Chondrocyte (in vitro differentiated cells): ENCODE results near the gene HES2. TPM values are rescaled to one million over a fixed set of nuclear protein-coding genes. Genes with fewer than 3 reads are reported as not detected.

Source experiments
- DNase-seq: peaks from one replicate; pipeline ENCODE4 v3.0.0; 2021; ENCODE audit warnings: mixed read lengths, low spot score
- H3K27ac Mint-ChIP-seq: one replicate; pipeline ENCODE4 v1.8.0; 2021; ENCODE audit warnings: mild to moderate bottlenecking, moderate library complexity, mixed read lengths; ENCODE audit not compliant: unreplicated experiment
- H3K27me3 Mint-ChIP-seq: 2 replicates; pipeline ENCODE4 v1.8.0; 2021; ENCODE audit warnings: low read depth, mixed read lengths
- H3K36me3 Mint-ChIP-seq: 2 replicates; pipeline ENCODE4 v1.8.0; 2021; ENCODE audit warnings: low read depth, mixed read lengths
- H3K4me1 Mint-ChIP-seq: 2 replicates; pipeline ENCODE4 v1.8.0; 2021; ENCODE audit warnings: low read depth, mild to moderate bottlenecking, mixed read lengths
- H3K4me3 Mint-ChIP-seq: one replicate; pipeline ENCODE4 v1.8.0; 2021; ENCODE audit warnings: mild to moderate bottlenecking, moderate library complexity, mixed read lengths; ENCODE audit not compliant: unreplicated experiment
- H3K9me3 Mint-ChIP-seq: 2 replicates; pipeline ENCODE4 v1.8.0; 2021; ENCODE audit warnings: low read depth, mixed read lengths
- CTCF ChIP-seq: fragments of 200-600 bp; sonication (generic); IDR thresholded peaks from 2 replicates; pipeline ENCODE4 v1.5.0; 2021; ENCODE audit warnings: antibody characterized with exemption, mild to moderate bottlenecking, moderate library complexity
- total RNA-seq: library from RNA; stranded (reverse); gene quantifications from 3 replicates; pipeline ENCODE4 v1.2.1, GENCODE V29; 2021

The HES2 gene
- total RNA-seq, 1 donor from 2014 or later, result 0.15 TPM

GRCh38 chr1:6466751-6467150, 47.0 kb upstream of the HES2 start:
- no peaks in the 10 kb centered on the region for H3K4me1 Mint-ChIP-seq
- no peak overlapping the region for H3K4me3 Mint-ChIP-seq
- no peaks in the 10 kb centered on the region for H3K9me3 Mint-ChIP-seq
- no peak overlapping the region for H3K27ac Mint-ChIP-seq
- DNase-seq, result no peak
- H3K27me3 Mint-ChIP-seq, result no peaks in the 10 kb centered on the region
- peaks cover 28% of the 10 kb centered on the region for H3K36me3 Mint-ChIP-seq
- TF ChIP-seq CTCF, result no peak

- H3K36me3 Mint-ChIP-seq, result peaks cover 30% of the 10 kb centered on the region
- H3K9me3 Mint-ChIP-seq, result no peaks in the 10 kb centered on the region
Observed at GRCh38 chr1:6466023-6466422, 46.3 kb upstream of the HES2 start, which contains the start of gene TNFRSF25. TNFRSF25 (minus strand) TSS chr1:6466173; CDS start chr1:6466107, 66 bp downstream.

GRCh38 chr1:6465461-6466005, 45.8 kb upstream of the HES2 start:
- peaks cover 32% of the 10 kb centered on the region for H3K36me3 Mint-ChIP-seq

More at GRCh38 chr1:6466023-6466422, 46.3 kb upstream of the HES2 start, which contains the start of gene TNFRSF25:
- Mint-ChIP-seq H3K4me1 (no peaks in the 10 kb centered on the region), H3K4me3 (no peak within 1 kb of the TSS), H3K27me3 (no peaks in the 10 kb centered on the region), H3K27ac (no peak within 1 kb of the TSS)
- no peak for DNase-seq
- TF ChIP-seq CTCF, result no peak

GRCh38 chr1:6464915-6465314, 45.2 kb upstream of the HES2 start:
- Mint-ChIP-seq H3K4me1 (no peaks in the 10 kb centered on the region), H3K27ac (no peak overlapping the region), H3K27me3 (no peaks in the 10 kb centered on the region), H3K4me3 (no peak overlapping the region), H3K9me3 (no peaks in the 10 kb centered on the region), H3K36me3 (peaks cover 28% of the 10 kb centered on the region)
- DNase-seq, result no peak
- no peak for TF ChIP-seq CTCF

More at GRCh38 chr1:6465461-6466005, 45.8 kb upstream of the HES2 start:
- no peak for DNase-seq
- Mint-ChIP-seq H3K4me1 (no peaks in the 10 kb centered on the region), H3K27me3 (no peaks in the 10 kb centered on the region), H3K9me3 (no peaks in the 10 kb centered on the region), H3K27ac (no peak overlapping the region), H3K4me3 (no peak overlapping the region)
- TF ChIP-seq CTCF, result no peak

GRCh38 chr1:6464514-6464836, 44.8 kb upstream of the HES2 start:
- no peaks in the 10 kb centered on the region for H3K9me3 Mint-ChIP-seq
- peaks cover 27% of the 10 kb centered on the region for H3K36me3 Mint-ChIP-seq
- no peaks in the 10 kb centered on the region for H3K27me3 Mint-ChIP-seq
- no peak for DNase-seq
- no peak for TF ChIP-seq CTCF
- H3K27ac Mint-ChIP-seq, result no peak overlapping the region
- no peak overlapping the region for H3K4me3 Mint-ChIP-seq
- no peaks in the 10 kb centered on the region for H3K4me1 Mint-ChIP-seq
